Keratinocyte (primary cell): ENCODE measurements around the gene LARP4.

Experiments used
- CTCF ChIP-seq, 3 experiments: IDR thresholded peaks in 1 of 3; conservative IDR thresholded peaks in 1 of 3; optimal IDR thresholded peaks in 1 of 3; 2 replicates in 2 of 3; 3 replicates in 1 of 3; pipeline versions ENCODE3 to v1.5.1; 2011; ENCODE audit warnings: low read length in 3 of 3, mild to moderate bottlenecking in 3 of 3, moderate library complexity in 2 of 3, control low read depth in 1 of 3, inconsistent platforms in 1 of 3; ENCODE audit not compliant: insufficient read depth in 2 of 3; ENCODE audit errors: extremely low read depth in 1 of 3
- EZH2 ChIP-seq: IDR thresholded peaks from one replicate; pipeline ENCODE4 v1.6.1; 2012; ENCODE audit warnings: inconsistent platforms, mild to moderate bottlenecking, low read length, moderate library complexity

- TF ChIP-seq CTCF (optimal IDR thresholded peaks at IDR 0.05 in 1 of 3, IDR thresholded peaks at IDR 0.05 in 1 of 3, conservative IDR thresholded peaks at IDR 0.05 in 1 of 3; ENCODE audit: extremely low read depth in 1 of 3, insufficient read depth in 2 of 3, low read length in 3 of 3): no peak
- no peak for TF ChIP-seq EZH2
These were observed 24.9 kb upstream of the LARP4 start for GRCh38 chr12:50375802-50376201.
